Measurements from ENCODE around the gene HEATR5A. TPM values are rescaled to one million over a fixed set of nuclear protein-coding genes. Genes with fewer than 3 reads are reported as not detected.
"Not testable (repeated sequence)": the region's sequence is repeated elsewhere in the genome, so short reads cannot be mapped to it uniquely, and the experiment has no call there.

The HEATR5A gene
- total RNA-seq, 2 donors from 2014 or later, result 19.9 to 20.0 TPM

GRCh38 chr14:31255918-31256317 is 164.4 kb downstream of the HEATR5A start:
- H3K4me1 Mint-ChIP-seq (ENCODE audit: low read depth in 2 of 2); ATAC-seq: not testable (repeated sequence)

DNA sequence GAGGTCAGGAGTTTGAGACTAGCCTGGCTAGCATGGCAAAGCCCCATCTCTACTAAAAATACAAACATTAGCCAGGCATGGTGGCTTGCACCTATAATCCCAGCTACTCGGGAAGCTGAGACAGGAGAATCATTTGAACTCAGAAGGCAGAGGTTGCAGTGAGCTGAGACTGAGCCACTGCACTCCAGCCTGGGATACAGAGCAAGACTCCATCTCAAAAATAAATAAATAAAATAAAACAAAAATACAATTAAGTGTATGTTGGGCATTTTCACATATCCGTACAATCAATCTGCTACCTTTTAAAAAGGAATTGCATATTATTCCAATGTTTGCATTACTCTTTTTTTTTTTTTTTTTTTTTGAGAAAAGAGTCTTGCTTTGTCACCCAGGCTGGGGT is 165.1 kb downstream of the HEATR5A start:
- H3K27ac Mint-ChIP-seq, result no peak overlapping the region
- no peak overlapping the region for H3K4me3 Mint-ChIP-seq
- no peak for ATAC-seq
- H3K27me3 Mint-ChIP-seq, result peaks cover 0 to 2% of the 10 kb centered on the region in 2 donors
- no peak for DNase-seq (ENCODE audit: low spot score)
- no peaks in the 10 kb centered on the region for H3K36me3 Mint-ChIP-seq
- H3K4me1 Mint-ChIP-seq (ENCODE audit: low read depth in 2 of 2), result no peaks in the 10 kb centered on the region
- no peaks in the 10 kb centered on the region for H3K9me3 Mint-ChIP-seq

More at GRCh38 chr14:31255918-31256317, 164.4 kb downstream of the HEATR5A start:
- DNase-seq (ENCODE audit: low spot score); H3K36me3 Mint-ChIP-seq; H3K27me3 Mint-ChIP-seq; H3K4me3 Mint-ChIP-seq; H3K27ac Mint-ChIP-seq; H3K9me3 Mint-ChIP-seq: not testable (repeated sequence)

DNA sequence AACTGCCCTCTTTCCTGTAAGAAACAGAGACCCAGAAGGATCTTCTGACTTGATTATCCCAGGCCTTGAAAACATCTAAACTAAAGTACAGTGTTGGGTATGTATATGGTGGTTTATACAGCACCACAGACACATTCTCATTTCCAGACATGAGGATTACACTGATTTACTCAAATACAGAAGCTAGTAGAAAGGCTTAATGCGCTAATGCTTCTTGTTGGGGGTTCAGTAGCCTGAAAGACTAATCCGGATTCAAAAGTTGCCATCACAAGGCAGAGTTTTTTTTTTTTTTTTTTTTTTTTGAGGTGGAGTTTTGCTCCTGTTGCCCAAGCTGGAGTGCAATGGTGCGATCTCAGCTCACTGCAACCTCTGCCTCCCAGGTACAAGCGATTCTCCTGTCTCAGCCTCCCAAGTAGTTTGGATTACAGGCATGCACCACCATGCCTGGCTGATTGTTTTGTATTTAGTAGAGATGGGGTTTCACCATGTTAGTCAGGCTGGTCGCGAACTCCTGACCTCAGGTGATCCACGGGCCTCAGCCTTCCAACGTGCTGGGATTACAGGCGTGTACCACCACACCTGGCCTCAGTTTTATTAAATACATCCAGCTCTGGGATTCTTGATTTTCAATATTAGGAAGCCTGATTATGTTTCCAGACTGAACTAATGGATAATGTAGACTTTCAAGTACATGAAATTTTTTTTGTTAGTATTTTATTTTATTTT is 166.4 kb downstream of the HEATR5A start:
- ATAC-seq (no peak), DNase-seq (ENCODE audit: low spot score) (no peak)
- Mint-ChIP-seq H3K36me3 (no peaks in the 10 kb centered on the region), H3K9me3 (no peaks in the 10 kb centered on the region), H3K4me1 (ENCODE audit: low read depth in 2 of 2) (no peaks in the 10 kb centered on the region), H3K27me3 (peaks cover 0 to 5% of the 10 kb centered on the region in 2 donors), H3K4me3 (no peak overlapping the region), H3K27ac (no peak overlapping the region)

DNA sequence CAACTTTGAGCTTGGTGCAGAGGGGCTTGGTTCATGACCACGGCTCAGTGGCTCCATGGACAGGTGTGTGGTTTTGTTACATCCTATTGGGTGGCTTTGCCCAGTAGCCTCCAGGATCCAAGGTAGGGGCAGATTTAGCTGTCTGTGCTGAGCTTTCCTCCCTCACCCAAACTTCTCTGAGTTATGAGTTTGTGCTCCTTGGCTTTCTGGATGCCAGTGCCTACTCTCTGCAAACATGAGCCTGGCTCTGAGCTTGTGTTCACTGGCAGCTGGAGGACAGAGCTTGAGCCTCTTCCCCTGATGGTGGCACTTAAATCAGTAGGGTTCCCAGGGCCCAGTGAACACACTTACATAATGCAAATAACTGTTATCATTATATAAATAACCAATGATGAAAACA is 167.5 kb downstream of the HEATR5A start:
- ATAC-seq, result no peak
- no peaks in the 10 kb centered on the region for H3K4me1 Mint-ChIP-seq (ENCODE audit: low read depth in 2 of 2)
- no peaks in the 10 kb centered on the region for H3K36me3 Mint-ChIP-seq
- DNase-seq (ENCODE audit: low spot score), result no peak
- no peaks in the 10 kb centered on the region for H3K9me3 Mint-ChIP-seq
- H3K27me3 Mint-ChIP-seq, result peaks cover 0 to 5% of the 10 kb centered on the region in 2 donors
- H3K27ac Mint-ChIP-seq, result no peak overlapping the region
- H3K4me3 Mint-ChIP-seq, result no peak overlapping the region

- Mint-ChIP-seq H3K27ac (no peak overlapping the region), H3K9me3 (no peaks in the 10 kb centered on the region)
These were observed 169.1 kb downstream of the HEATR5A start for GRCh38 chr14:31251028-31251958.

DNA sequence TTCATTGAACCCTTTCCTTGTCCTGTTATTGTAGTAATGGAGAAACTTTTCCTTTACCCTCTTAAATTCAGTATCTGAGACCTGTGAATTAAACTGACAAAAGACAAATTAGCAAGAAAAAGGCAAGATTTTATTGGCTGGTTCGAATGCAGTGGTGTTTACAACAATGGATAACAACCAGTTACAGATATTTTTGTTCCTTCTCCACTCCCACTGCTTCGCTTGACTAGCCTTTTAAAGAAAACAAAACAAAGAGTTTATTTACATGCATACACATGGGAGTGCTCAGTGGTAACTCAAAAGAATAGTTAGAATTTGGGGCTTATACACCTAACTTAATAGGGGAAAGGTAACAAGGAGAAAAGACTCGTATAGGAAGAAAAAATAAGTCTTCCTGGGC is 175.7 kb downstream of the HEATR5A start:
- Mint-ChIP-seq H3K27ac (no peak overlapping the region), H3K4me1 (ENCODE audit: low read depth in 2 of 2) (peaks cover 13 to 14% of the 10 kb centered on the region in 2 donors), H3K27me3 (peaks cover 0 to 3% of the 10 kb centered on the region in 2 donors), H3K4me3 (no peak overlapping the region), H3K36me3 (no peaks in the 10 kb centered on the region), H3K9me3 (no peaks in the 10 kb centered on the region)
- ATAC-seq (no peak), DNase-seq (ENCODE audit: low spot score) (no peak)

More at GRCh38 chr14:31251028-31251958, 169.1 kb downstream of the HEATR5A start:
- ATAC-seq (no peak), DNase-seq (ENCODE audit: low spot score) (no peak)
- H3K36me3 Mint-ChIP-seq, result no peaks in the 10 kb centered on the region
- no peak overlapping the region for H3K4me3 Mint-ChIP-seq
- H3K27me3 Mint-ChIP-seq, result peaks cover 0 to 3% of the 10 kb centered on the region in 2 donors
- H3K4me1 Mint-ChIP-seq (ENCODE audit: low read depth in 2 of 2), result no peaks in the 10 kb centered on the region

DNA sequence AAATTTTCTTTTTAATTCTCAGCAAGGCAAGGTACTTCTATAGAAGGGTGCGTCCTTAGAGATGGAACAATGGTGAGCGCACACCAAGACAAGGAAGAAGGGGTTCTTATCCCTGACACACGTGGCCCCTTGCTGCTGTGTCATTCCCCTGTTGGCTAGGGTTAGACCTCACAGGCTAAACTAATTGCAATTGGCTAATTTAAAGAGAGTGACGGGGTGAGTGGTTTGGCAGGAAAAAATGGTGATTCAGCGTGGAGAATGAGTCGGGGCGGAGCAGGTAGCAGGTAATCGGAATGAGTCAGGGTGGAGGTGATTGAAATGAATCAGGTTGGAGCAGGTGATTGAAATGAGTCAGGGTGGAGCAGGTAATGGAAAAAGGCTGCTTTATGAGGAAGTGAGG is 176.5 kb downstream of the HEATR5A start:
- Mint-ChIP-seq H3K27me3 (no peaks in the 10 kb centered on the region), H3K4me1 (ENCODE audit: low read depth in 2 of 2) (peaks cover 13 to 14% of the 10 kb centered on the region in 2 donors), H3K9me3 (no peaks in the 10 kb centered on the region), H3K4me3 (no peak overlapping the region), H3K27ac (no peak overlapping the region), H3K36me3 (no peaks in the 10 kb centered on the region)
- DNase-seq (ENCODE audit: low spot score) (no peak), ATAC-seq (no peak)

GRCh38 chr14:31242161-31242940 is 178.0 kb downstream of the HEATR5A start:
- H3K36me3 Mint-ChIP-seq; H3K9me3 Mint-ChIP-seq; ATAC-seq; DNase-seq (ENCODE audit: low spot score); H3K27me3 Mint-ChIP-seq: not testable (repeated sequence)
- Mint-ChIP-seq H3K4me1 (ENCODE audit: low read depth in 2 of 2) (peaks cover 13 to 14% of the 10 kb centered on the region in 2 donors), H3K27ac (peak overlapping the region in 1 of 2 donors; percentile 3), H3K4me3 (peak overlapping the region; percentile 47)

Other genes starting within 250 kb of the HEATR5A start
- 100 to 1,000 TPM in 1 of 2 donors, 10 to 100 TPM in 1; 99.1 to 135 TPM for gene HECTD1, start 212.8 kb downstream of the HEATR5A start, total RNA-seq
- 10 to 100 TPM; 15.1 to 16.2 TPM for gene DTD2, start 37.0 kb upstream of the HEATR5A start, total RNA-seq
- not detected for gene GPR33, start 67.5 kb upstream of the HEATR5A start, total RNA-seq
- gene NUBPL, start 140.9 kb upstream of the HEATR5A start, total RNA-seq, result 10 to 100 TPM in 1 of 2 donors, 1 to 10 TPM in 1; 9.0 to 12.3 TPM